ENCODE data around the gene APCDD1L.

APCDD1L gene

DNA sequence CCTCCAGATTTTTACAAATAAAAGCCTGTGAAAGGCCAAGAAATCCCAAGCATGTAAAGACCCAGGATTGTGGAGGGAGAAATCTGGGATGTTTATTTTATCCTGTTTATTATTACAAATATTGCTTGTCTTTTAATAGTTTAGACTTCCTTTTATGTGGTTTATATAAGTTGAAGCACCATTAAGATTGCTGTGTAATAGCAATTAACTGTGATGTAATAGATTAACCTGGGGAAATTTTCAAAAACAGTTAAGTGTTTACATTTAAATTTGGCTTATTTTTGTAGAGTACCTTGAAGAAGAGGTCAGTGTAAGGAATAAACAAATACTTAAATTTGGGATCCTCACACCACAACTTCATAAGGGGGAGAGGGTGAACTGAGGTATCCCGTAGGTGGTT, 99.1 kb downstream of the APCDD1L start:
- TF ChIP-seq, protein P1, sequence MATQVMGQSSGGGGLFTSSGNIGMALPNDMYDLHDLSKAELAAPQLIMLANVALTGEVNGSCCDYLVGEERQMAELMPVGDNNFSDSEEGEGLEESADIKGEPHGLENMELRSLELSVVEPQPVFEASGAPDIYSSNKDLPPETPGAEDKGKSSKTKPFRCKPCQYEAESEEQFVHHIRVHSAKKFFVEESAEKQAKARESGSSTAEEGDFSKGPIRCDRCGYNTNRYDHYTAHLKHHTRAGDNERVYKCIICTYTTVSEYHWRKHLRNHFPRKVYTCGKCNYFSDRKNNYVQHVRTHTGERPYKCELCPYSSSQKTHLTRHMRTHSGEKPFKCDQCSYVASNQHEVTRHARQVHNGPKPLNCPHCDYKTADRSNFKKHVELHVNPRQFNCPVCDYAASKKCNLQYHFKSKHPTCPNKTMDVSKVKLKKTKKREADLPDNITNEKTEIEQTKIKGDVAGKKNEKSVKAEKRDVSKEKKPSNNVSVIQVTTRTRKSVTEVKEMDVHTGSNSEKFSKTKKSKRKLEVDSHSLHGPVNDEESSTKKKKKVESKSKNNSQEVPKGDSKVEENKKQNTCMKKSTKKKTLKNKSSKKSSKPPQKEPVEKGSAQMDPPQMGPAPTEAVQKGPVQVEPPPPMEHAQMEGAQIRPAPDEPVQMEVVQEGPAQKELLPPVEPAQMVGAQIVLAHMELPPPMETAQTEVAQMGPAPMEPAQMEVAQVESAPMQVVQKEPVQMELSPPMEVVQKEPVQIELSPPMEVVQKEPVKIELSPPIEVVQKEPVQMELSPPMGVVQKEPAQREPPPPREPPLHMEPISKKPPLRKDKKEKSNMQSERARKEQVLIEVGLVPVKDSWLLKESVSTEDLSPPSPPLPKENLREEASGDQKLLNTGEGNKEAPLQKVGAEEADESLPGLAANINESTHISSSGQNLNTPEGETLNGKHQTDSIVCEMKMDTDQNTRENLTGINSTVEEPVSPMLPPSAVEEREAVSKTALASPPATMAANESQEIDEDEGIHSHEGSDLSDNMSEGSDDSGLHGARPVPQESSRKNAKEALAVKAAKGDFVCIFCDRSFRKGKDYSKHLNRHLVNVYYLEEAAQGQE (IDR thresholded peaks at IDR 0.05; ENCODE audit: insufficient read depth in 1 of 2, low read depth in 2 of 2, low read length in 2 of 2), result no peak
- TF ChIP-seq SIN3A (IDR thresholded peaks at IDR 0.05; ENCODE audit: borderline replicate concordance, insufficient read depth, low read length) (no peak), POLR2AphosphoS5 (IDR thresholded peaks at IDR 0.05; ENCODE audit: low read depth, low read length) (no peak)

All from PFSK-1 (cell line).